Body of pancreas (tissue), 4 donors: ENCODE results near the gene MUL1.

Source experiments
- POLR2A ChIP-seq, 3 donors: fragments of 450-650 bp; IDR thresholded peaks; one replicate each; pipeline ENCODE4 v1.6.1; 2016; ENCODE audit warnings: antibody characterized with exemption in 3 of 3, mild to moderate bottlenecking in 2 of 3
- TF ChIP-seq, protein P1 (sequence below), 7 experiments: fragments of 450-650 bp in 4 of 7; fragments of 200-600 bp in 3 of 7; sonication (generic) in 3 of 7; IDR thresholded peaks; one replicate each; pipeline ENCODE4 v1.5.1; 2016 to 2019; ENCODE audit warnings: antibody characterized with exemption in 7 of 7

- TF ChIP-seq, protein P1, sequence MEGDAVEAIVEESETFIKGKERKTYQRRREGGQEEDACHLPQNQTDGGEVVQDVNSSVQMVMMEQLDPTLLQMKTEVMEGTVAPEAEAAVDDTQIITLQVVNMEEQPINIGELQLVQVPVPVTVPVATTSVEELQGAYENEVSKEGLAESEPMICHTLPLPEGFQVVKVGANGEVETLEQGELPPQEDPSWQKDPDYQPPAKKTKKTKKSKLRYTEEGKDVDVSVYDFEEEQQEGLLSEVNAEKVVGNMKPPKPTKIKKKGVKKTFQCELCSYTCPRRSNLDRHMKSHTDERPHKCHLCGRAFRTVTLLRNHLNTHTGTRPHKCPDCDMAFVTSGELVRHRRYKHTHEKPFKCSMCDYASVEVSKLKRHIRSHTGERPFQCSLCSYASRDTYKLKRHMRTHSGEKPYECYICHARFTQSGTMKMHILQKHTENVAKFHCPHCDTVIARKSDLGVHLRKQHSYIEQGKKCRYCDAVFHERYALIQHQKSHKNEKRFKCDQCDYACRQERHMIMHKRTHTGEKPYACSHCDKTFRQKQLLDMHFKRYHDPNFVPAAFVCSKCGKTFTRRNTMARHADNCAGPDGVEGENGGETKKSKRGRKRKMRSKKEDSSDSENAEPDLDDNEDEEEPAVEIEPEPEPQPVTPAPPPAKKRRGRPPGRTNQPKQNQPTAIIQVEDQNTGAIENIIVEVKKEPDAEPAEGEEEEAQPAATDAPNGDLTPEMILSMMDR (IDR thresholded peaks at IDR 0.05): no peak
- TF ChIP-seq POLR2A (IDR thresholded peaks at IDR 0.05): no peak
Measured at GRCh38 chr1:20538227-20538626, 30.3 kb upstream of the MUL1 start.
